CD4-positive, alpha-beta memory T cell (primary cell): ENCODE results near the gene PLCL1. TPM values are rescaled to one million over a fixed set of nuclear protein-coding genes. Genes with fewer than 3 reads are reported as not detected.
A peak's percentile ranks its signal among the peaks of the same experiment; 100 is the strongest.

Experiments used
- CTCF ChIA-PET: fragments of 350-600 bp; sonication (Branson Sonifier 250); formaldehyde crosslinking; loops from one replicate; lab custom pipeline; 2021; ENCODE audit warnings: inconsistent platforms; ENCODE audit not compliant: partially characterized antibody; lab: Charles Lee
- POLR2A ChIA-PET: fragments of 350-600 bp; sonication (Branson Sonifier 250); formaldehyde crosslinking; loops from one replicate; lab custom pipeline; 2021; ENCODE audit not compliant: partially characterized antibody; lab: Charles Lee
- DNase-seq, 5 donors: peaks; one replicate each; pipeline versions ENCODE4 v3.0.0 to v3.0.0-alpha.2; 2020 to 2022; ENCODE audit warnings: mixed read lengths in 1 of 5
- H3K27ac ChIP-seq: one replicate; pipeline ENCODE4 v1.7.0; 2013; ENCODE audit warnings: low read depth, low read length
- H3K27me3 ChIP-seq: 2 replicates; pipeline ENCODE4 v1.7.0; 2013; ENCODE audit warnings: mild to moderate bottlenecking, low read length, moderate library complexity; ENCODE audit not compliant: insufficient read depth
- H3K36me3 ChIP-seq: 2 replicates; pipeline ENCODE4 v1.7.0; 2013; ENCODE audit warnings: mild to moderate bottlenecking, low read length, moderate library complexity; ENCODE audit not compliant: insufficient read depth
- H3K4me1 ChIP-seq: 2 replicates; pipeline ENCODE4 v1.7.0; 2013; ENCODE audit warnings: mild to moderate bottlenecking, low read length, moderate library complexity; ENCODE audit not compliant: insufficient read depth
- H3K4me3 ChIP-seq, 2 donors: one replicate each; pipeline ENCODE4 v1.7.0; 2013; ENCODE audit warnings: low read length in 2 of 2, mild to moderate bottlenecking in 1 of 2
- H3K9me3 ChIP-seq, 2 donors: one replicate each; pipeline ENCODE4 v1.7.0; 2013; ENCODE audit warnings: low read length in 2 of 2, control low read depth in 1 of 2; ENCODE audit not compliant: control insufficient read depth in 1 of 2
- H3K27ac Mint-ChIP-seq, 7 donors: one replicate each; pipeline ENCODE4 v1.8.0; 2020 to 2021; ENCODE audit warnings: mixed read lengths in 7 of 7, mild to moderate bottlenecking in 6 of 7, inconsistent platforms in 3 of 7, moderate library complexity in 3 of 7
- H3K27me3 Mint-ChIP-seq, 2 donors: one replicate each; pipeline ENCODE4 v1.8.0; 2020 to 2021; ENCODE audit warnings: mixed read lengths in 2 of 2
- H3K36me3 Mint-ChIP-seq, 2 donors: one replicate each; pipeline ENCODE4 v1.8.0; 2020 to 2021; ENCODE audit warnings: mixed read lengths in 2 of 2, inconsistent platforms in 1 of 2, mild to moderate bottlenecking in 1 of 2
- H3K4me1 Mint-ChIP-seq, 4 donors: one replicate each; pipeline ENCODE4 v1.8.0; 2020 to 2021; ENCODE audit warnings: mixed read lengths in 4 of 4, mild to moderate bottlenecking in 1 of 4
- H3K4me3 Mint-ChIP-seq, 8 donors: one replicate each; pipeline ENCODE4 v1.8.0; 2020 to 2021; ENCODE audit warnings: mixed read lengths in 8 of 8, mild to moderate bottlenecking in 7 of 8, moderate library complexity in 6 of 8, inconsistent platforms in 3 of 8
- H3K9me3 Mint-ChIP-seq, 8 donors: one replicate each; pipeline ENCODE4 v1.8.0; 2020 to 2021; ENCODE audit warnings: mixed read lengths in 8 of 8, mild to moderate bottlenecking in 5 of 8, inconsistent platforms in 3 of 8, moderate library complexity in 1 of 8
- intact Hi-C: fragments of 100-400 bp; cut with micrococcal nuclease; formaldehyde crosslinking; loops from one replicate; pipeline ENCODE4 v1.15.1; 2023
- polyA plus RNA-seq, 2 donors: library from polyadenylated mRNA; unstranded; fragments of 300-500 nt; fragmentation: Illumina TruSeq; gene quantifications; one replicate each; pipeline ENCODE4 v1.2.3, GENCODE V29; 2021
- total RNA-seq, 2 experiments: library from RNA; stranded (reverse); gene quantifications; one replicate each; pipeline ENCODE4 v1.2.3, GENCODE V29; 2021

PLCL1 gene
- total and polyA plus RNA-seq, 4 experiments from 2014 or later = 5.5 to 17.6 (median 12.4) TPM

- POLR2A ChIA-PET = no interaction called here
- peaks cover 0 to 3% (median 0%) of the 10 kb centered on the region in 8 donors for H3K9me3 Mint-ChIP-seq
- H3K4me1 Mint-ChIP-seq = peaks cover 0 to 13% (median 1%) of the 10 kb centered on the region in 4 donors
- H3K4me3 ChIP-seq = no peak overlapping the region
- H3K9me3 ChIP-seq = no peaks in the 10 kb centered on the region
- H3K27me3 Mint-ChIP-seq = no peaks in the 10 kb centered on the region
- H3K36me3 Mint-ChIP-seq = peaks cover 0 to 10% of the 10 kb centered on the region in 2 donors
- H3K27me3 ChIP-seq = no peaks in the 10 kb centered on the region
- H3K4me3 Mint-ChIP-seq = no peak overlapping the region
- no peak for DNase-seq
- intact Hi-C loops = no loop called here
- H3K36me3 ChIP-seq = no peaks in the 10 kb centered on the region
- H3K27ac ChIP-seq = no peak overlapping the region
- CTCF ChIA-PET = no interaction called here
- H3K4me1 ChIP-seq = no peaks in the 10 kb centered on the region
- no peak overlapping the region for H3K27ac Mint-ChIP-seq
These were observed 273.1 kb downstream of the PLCL1 start for GRCh38 chr2:198077477-198077876.

GRCh38 chr2:198080879-198081765 is 276.7 kb downstream of the PLCL1 start:
- H3K27ac Mint-ChIP-seq = no peak overlapping the region
- intact Hi-C loops = no loop called here
- Histone ChIP-seq H3K4me1 (no peaks in the 10 kb centered on the region), H3K9me3 (no peaks in the 10 kb centered on the region), H3K4me3 (no peak overlapping the region), H3K27ac (no peak overlapping the region), H3K27me3 (no peaks in the 10 kb centered on the region), H3K36me3 (peaks cover 4% of the 10 kb centered on the region)
- H3K9me3 Mint-ChIP-seq = peaks cover 0 to 4% (median 0%) of the 10 kb centered on the region in 8 donors
- ChIA-PET CTCF (interaction anchor here (0.9 kb wide), 1 partner anchor 47 kb away, joined by 3 read pairs; no protein-coding TSS in a partner anchor), POLR2A (no interaction called here)
- no peak for DNase-seq
- H3K4me1 Mint-ChIP-seq = peaks cover 0 to 13% (median 1%) of the 10 kb centered on the region in 4 donors
- no peak overlapping the region for H3K4me3 Mint-ChIP-seq
- no peaks in the 10 kb centered on the region for H3K27me3 Mint-ChIP-seq
- peaks cover 16 to 33% of the 10 kb centered on the region in 2 donors for H3K36me3 Mint-ChIP-seq

DNA sequence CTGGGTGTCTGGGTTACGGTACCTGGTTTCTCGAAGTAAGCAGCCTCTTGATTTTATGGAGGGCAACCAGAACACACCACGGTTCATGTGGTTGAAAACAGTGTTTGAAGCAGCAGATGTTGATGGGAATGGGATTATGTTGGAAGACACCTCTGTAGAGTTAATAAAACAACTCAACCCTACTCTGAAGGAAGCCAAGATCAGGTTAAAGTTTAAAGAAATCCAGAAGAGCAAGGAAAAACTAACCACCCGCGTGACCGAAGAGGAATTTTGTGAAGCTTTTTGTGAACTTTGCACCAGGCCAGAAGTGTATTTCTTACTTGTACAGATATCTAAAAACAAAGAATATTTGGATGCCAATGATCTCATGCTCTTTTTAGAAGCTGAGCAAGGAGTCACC is 279.8 kb downstream of the PLCL1 start:
- ChIA-PET CTCF (no interaction called here), POLR2A (no interaction called here)
- H3K27me3 ChIP-seq = no peaks in the 10 kb centered on the region

GRCh38 chr2:198096002-198096401 is 291.6 kb downstream of the PLCL1 start:
- DNase-seq = no peak
- no peaks in the 10 kb centered on the region for H3K9me3 ChIP-seq
- Mint-ChIP-seq H3K4me3 (no peak overlapping the region), H3K27me3 (no peaks in the 10 kb centered on the region), H3K27ac (no peak overlapping the region), H3K9me3 (no peaks in the 10 kb centered on the region), H3K4me1 (peaks cover 0 to 3% (median under 1%) of the 10 kb centered on the region in 4 donors), H3K36me3 (peaks cover 18 to 50% of the 10 kb centered on the region in 2 donors)
- H3K4me3 ChIP-seq = no peak overlapping the region
- ChIA-PET CTCF (no interaction called here), POLR2A (no interaction called here)
- H3K36me3 ChIP-seq = no peaks in the 10 kb centered on the region
- no peak overlapping the region for H3K27ac ChIP-seq
- H3K27me3 ChIP-seq = no peaks in the 10 kb centered on the region
- intact Hi-C loops = no loop called here
- no peaks in the 10 kb centered on the region for H3K4me1 ChIP-seq

More for the DNA sequence above, 279.8 kb downstream of the PLCL1 start:
- peaks cover 11% of the 10 kb centered on the region for H3K36me3 ChIP-seq
- H3K27ac Mint-ChIP-seq = peak overlapping the region in 1 of 7 donors; percentile 57
- peaks cover 19 to 33% of the 10 kb centered on the region in 2 donors for H3K36me3 Mint-ChIP-seq
- no peak for DNase-seq
- H3K4me3 Mint-ChIP-seq = no peak overlapping the region
- H3K4me1 ChIP-seq = no peaks in the 10 kb centered on the region
- H3K27me3 Mint-ChIP-seq = no peaks in the 10 kb centered on the region
- H3K4me1 Mint-ChIP-seq = peaks cover 0 to 7% (median 0%) of the 10 kb centered on the region in 4 donors
- H3K9me3 ChIP-seq = no peaks in the 10 kb centered on the region
- no peak overlapping the region for H3K27ac ChIP-seq
- no peak overlapping the region for H3K4me3 ChIP-seq
- intact Hi-C loops = no loop called here
- peaks cover 0 to 4% (median 0%) of the 10 kb centered on the region in 8 donors for H3K9me3 Mint-ChIP-seq

DNA sequence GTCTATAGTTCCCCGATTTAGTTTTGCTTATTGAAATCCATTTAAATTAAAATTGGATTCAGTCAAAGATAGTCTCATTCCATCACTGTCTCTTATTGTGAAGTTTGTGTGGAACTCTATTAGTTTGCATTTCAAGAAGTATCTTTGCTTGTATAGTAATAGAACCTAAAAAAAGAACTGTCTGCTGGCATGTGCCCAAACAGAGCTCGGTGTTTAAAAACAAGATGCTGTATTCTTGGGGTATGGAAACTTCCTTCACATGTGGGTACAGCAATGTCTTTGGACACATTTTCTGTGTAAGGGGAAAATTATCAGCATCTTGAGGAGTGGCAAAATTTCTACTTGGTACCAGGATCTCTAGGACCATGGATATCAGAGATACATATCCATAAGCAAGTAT is 292.6 kb downstream of the PLCL1 start:
- H3K9me3 ChIP-seq = no peaks in the 10 kb centered on the region
- Mint-ChIP-seq H3K27ac (no peak overlapping the region), H3K27me3 (no peaks in the 10 kb centered on the region), H3K9me3 (no peaks in the 10 kb centered on the region), H3K4me1 (peaks cover 0 to 3% (median under 1%) of the 10 kb centered on the region in 4 donors), H3K4me3 (peak overlapping the region in 1 of 8 donors; percentile 33), H3K36me3 (peaks cover 14 to 54% of the 10 kb centered on the region in 2 donors)
- no peaks in the 10 kb centered on the region for H3K27me3 ChIP-seq
- no peak for DNase-seq
- intact Hi-C loops = no loop called here
- no peak overlapping the region for H3K27ac ChIP-seq
- POLR2A ChIA-PET = no interaction called here
- no peaks in the 10 kb centered on the region for H3K4me1 ChIP-seq
- H3K4me3 ChIP-seq = no peak overlapping the region
- CTCF ChIA-PET = no interaction called here
- no peaks in the 10 kb centered on the region for H3K36me3 ChIP-seq

DNA sequence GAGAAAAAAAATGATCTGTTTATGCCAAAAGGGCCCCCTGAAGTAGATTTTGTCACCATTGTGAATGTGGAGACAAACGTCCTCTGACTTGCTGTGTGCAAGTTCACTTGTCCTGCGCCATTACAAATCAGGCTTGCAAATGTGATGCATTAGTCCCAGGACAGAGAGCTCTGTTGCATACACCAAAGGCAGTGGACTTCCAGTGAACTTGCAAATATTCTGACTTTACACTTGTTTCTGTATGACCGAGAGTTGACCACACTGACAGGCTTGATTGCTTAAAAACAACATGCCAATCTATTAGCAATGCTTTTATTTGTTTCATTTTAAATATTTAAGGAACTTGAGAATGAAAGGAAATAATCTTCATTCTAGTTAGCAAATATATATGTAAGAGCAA is 293.2 kb downstream of the PLCL1 start:
- no peaks in the 10 kb centered on the region for H3K9me3 Mint-ChIP-seq
- H3K27me3 Mint-ChIP-seq = no peaks in the 10 kb centered on the region
- intact Hi-C loops = no loop called here
- no peak overlapping the region for H3K27ac Mint-ChIP-seq
- Histone ChIP-seq H3K4me1 (no peaks in the 10 kb centered on the region), H3K9me3 (no peaks in the 10 kb centered on the region), H3K4me3 (no peak overlapping the region), H3K27ac (no peak overlapping the region), H3K36me3 (no peaks in the 10 kb centered on the region), H3K27me3 (no peaks in the 10 kb centered on the region)
- peaks cover 15 to 54% of the 10 kb centered on the region in 2 donors for H3K36me3 Mint-ChIP-seq
- DNase-seq = no peak
- H3K4me1 Mint-ChIP-seq = peaks cover 0 to 1% (median 0%) of the 10 kb centered on the region in 4 donors
- POLR2A ChIA-PET = no interaction called here
- H3K4me3 Mint-ChIP-seq = no peak overlapping the region
- CTCF ChIA-PET = no interaction called here

DNA sequence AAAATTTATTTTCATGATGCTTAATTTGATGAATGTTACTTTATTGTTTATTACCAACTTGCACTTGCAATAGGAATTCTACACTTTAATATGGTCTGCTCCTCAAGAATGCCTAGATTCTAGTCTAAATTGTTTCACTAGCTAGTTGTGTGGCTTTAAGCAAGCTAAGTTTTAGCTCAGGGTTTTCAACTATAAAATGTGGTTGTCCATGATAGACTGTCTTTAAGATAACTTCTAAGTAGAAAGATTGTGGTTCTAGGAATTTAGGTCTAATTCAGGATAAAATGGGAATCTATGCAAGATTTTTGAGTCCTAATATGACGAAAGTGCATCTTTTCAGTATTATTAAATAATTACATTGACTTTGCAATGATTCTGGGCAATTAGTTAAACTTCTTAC is 294.0 kb downstream of the PLCL1 start:
- no peak overlapping the region for H3K4me3 Mint-ChIP-seq

More for the DNA sequence above, 294.0 kb downstream of the PLCL1 start:
- H3K27ac Mint-ChIP-seq = no peak overlapping the region
- ChIA-PET POLR2A (no interaction called here), CTCF (no interaction called here)
- Histone ChIP-seq H3K4me1 (no peaks in the 10 kb centered on the region), H3K27ac (no peak overlapping the region), H3K27me3 (no peaks in the 10 kb centered on the region), H3K9me3 (no peaks in the 10 kb centered on the region), H3K4me3 (no peak overlapping the region), H3K36me3 (no peaks in the 10 kb centered on the region)
- intact Hi-C loops = no loop called here
- no peaks in the 10 kb centered on the region for H3K9me3 Mint-ChIP-seq
- H3K4me1 Mint-ChIP-seq = peaks cover 0 to 1% (median 0%) of the 10 kb centered on the region in 4 donors
- peaks cover 18 to 52% of the 10 kb centered on the region in 2 donors for H3K36me3 Mint-ChIP-seq
- no peak for DNase-seq
- no peaks in the 10 kb centered on the region for H3K27me3 Mint-ChIP-seq
